Uterus (tissue), 2 donors: ENCODE results near the gene ABCF2.
A peak's percentile ranks its signal among the peaks of the same experiment; 100 is the strongest.

Experiments
- POLR2A ChIP-seq, 2 donors: fragments of 450-650 bp; IDR thresholded peaks; one replicate each; pipeline ENCODE4 v1.6.1; 2016; ENCODE audit warnings: antibody characterized with exemption in 2 of 2, mild to moderate bottlenecking in 1 of 2, moderate library complexity in 1 of 2
- TF ChIP-seq, protein P1 (sequence below), 4 experiments: fragments of 200-600 bp in 2 of 4; fragments of 450-650 bp in 2 of 4; sonication (generic) in 2 of 4; IDR thresholded peaks; one replicate each; pipeline ENCODE4 v1.5.1; 2016 to 2019; ENCODE audit warnings: antibody characterized with exemption in 4 of 4, mild to moderate bottlenecking in 2 of 4, moderate library complexity in 1 of 4

DNA sequence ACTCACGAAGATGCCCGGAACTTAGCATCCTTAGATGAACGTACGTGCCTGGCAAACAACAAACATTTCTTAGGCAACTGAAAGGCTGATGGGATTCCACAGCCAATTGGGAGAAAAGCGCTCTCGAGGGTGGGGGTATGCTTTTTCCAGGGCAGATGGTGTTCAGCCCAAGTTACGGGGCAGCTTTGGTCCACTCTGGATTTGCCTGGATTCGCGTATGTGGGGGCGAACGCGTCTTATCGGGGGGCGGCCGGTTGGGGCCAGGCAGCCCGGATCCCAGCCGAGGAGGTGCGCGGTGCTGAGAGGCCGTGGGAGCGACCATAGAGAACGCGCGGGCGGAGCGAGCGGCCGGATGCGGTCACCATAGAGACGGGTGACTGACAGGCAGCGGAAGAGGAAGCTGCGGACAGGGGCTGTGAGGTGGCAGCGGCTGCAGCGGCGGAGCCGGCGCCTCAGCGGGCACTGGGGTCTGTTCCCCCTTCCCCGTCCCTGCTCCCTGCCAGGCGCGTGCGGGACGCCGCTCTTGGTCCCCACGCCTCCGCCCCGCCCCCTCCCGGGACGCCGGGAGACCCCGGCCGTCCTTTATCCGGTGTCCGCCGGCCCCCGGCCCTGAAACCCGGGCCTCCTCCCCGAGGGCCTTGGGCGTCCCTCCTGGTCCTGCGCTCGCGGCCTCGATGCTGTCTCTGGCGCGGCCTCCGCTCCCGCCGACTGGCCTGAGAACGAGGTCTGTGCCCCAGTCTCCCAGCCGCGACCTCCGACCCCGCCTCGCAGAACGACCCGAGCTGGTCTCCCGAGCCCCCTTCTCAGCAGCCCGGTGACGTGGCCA, 5.3 kb upstream of the ABCF2 start, which contains the start of gene CHPF2:
- TF ChIP-seq, protein P1, sequence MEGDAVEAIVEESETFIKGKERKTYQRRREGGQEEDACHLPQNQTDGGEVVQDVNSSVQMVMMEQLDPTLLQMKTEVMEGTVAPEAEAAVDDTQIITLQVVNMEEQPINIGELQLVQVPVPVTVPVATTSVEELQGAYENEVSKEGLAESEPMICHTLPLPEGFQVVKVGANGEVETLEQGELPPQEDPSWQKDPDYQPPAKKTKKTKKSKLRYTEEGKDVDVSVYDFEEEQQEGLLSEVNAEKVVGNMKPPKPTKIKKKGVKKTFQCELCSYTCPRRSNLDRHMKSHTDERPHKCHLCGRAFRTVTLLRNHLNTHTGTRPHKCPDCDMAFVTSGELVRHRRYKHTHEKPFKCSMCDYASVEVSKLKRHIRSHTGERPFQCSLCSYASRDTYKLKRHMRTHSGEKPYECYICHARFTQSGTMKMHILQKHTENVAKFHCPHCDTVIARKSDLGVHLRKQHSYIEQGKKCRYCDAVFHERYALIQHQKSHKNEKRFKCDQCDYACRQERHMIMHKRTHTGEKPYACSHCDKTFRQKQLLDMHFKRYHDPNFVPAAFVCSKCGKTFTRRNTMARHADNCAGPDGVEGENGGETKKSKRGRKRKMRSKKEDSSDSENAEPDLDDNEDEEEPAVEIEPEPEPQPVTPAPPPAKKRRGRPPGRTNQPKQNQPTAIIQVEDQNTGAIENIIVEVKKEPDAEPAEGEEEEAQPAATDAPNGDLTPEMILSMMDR (IDR thresholded peaks at IDR 0.05), result peak in 1 of 4 experiments; percentile 21
- peak; percentile 45 to 82 for TF ChIP-seq POLR2A (IDR thresholded peaks at IDR 0.05)
